HepG2 (cell line): ENCODE data around the gene TMC2.
"Not testable (repeated sequence)": the region's sequence is repeated elsewhere in the genome, so short reads cannot be mapped to it uniquely, and the experiment has no call there.

Source experiments
- ELF4 ChIP-seq: sonication (generic); formaldehyde crosslinking; IDR thresholded peaks from 2 replicates; pipeline ENCODE4 v1.5.0; 2020; ENCODE audit warnings: missing genetic modification reagents, mild to moderate bottlenecking, moderate library complexity, borderline replicate concordance
- TF ChIP-seq, protein P1 (sequence below): sonication (generic); formaldehyde crosslinking; IDR thresholded peaks from 2 replicates; pipeline ENCODE4 v1.5.0; 2020; ENCODE audit warnings: mild to moderate bottlenecking, missing genetic modification reagents, moderate library complexity
- TF ChIP-seq, protein P2 (sequence below): sonication (generic); formaldehyde crosslinking; IDR thresholded peaks from 2 replicates; pipeline ENCODE4 v1.4.0; 2020; ENCODE audit warnings: missing genetic modification reagents
- TF ChIP-seq, protein P3 (sequence below): sonication (generic); formaldehyde crosslinking; IDR thresholded peaks from 2 replicates; pipeline ENCODE4 v1.8.0; 2022; ENCODE audit warnings: mild to moderate bottlenecking, missing genetic modification reagents

DNA sequence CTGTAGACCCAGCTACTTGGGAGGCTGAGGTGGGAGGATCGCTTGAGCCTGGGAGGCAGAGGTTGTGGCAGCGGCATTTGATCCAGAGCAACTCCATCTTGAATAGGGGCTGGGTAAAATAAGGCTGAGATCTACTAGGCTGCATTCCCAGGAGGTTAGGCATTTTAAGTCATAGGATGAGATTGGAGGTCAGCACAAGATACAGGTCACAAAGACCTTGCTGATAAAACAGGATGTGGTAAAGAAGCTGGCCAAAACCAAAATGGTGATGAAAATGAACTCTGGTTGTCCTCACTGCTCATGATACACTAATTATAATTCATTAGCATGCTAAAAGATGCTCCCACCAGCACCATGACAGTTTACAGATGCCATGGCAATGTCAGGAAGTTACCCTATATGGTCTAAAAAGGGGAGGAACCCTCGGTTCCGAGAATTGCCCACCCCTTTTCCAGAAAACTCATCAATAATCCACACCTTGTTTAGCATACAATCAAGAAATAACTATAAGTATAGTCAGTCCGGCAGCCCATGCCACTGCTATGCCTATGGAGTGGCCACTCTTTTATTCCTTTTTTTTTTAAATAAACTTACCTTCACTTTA is 13.4 kb upstream of the TMC2 start:
- TF ChIP-seq, protein P1, sequence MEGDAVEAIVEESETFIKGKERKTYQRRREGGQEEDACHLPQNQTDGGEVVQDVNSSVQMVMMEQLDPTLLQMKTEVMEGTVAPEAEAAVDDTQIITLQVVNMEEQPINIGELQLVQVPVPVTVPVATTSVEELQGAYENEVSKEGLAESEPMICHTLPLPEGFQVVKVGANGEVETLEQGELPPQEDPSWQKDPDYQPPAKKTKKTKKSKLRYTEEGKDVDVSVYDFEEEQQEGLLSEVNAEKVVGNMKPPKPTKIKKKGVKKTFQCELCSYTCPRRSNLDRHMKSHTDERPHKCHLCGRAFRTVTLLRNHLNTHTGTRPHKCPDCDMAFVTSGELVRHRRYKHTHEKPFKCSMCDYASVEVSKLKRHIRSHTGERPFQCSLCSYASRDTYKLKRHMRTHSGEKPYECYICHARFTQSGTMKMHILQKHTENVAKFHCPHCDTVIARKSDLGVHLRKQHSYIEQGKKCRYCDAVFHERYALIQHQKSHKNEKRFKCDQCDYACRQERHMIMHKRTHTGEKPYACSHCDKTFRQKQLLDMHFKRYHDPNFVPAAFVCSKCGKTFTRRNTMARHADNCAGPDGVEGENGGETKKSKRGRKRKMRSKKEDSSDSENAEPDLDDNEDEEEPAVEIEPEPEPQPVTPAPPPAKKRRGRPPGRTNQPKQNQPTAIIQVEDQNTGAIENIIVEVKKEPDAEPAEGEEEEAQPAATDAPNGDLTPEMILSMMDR = not testable (repeated sequence)
- not testable (repeated sequence) for TF ChIP-seq ELF4 (CRISPR knock-in tag)
- TF ChIP-seq, protein P2, sequence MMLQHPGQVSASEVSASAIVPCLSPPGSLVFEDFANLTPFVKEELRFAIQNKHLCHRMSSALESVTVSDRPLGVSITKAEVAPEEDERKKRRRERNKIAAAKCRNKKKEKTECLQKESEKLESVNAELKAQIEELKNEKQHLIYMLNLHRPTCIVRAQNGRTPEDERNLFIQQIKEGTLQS = not testable (repeated sequence)
- TF ChIP-seq, protein P3, sequence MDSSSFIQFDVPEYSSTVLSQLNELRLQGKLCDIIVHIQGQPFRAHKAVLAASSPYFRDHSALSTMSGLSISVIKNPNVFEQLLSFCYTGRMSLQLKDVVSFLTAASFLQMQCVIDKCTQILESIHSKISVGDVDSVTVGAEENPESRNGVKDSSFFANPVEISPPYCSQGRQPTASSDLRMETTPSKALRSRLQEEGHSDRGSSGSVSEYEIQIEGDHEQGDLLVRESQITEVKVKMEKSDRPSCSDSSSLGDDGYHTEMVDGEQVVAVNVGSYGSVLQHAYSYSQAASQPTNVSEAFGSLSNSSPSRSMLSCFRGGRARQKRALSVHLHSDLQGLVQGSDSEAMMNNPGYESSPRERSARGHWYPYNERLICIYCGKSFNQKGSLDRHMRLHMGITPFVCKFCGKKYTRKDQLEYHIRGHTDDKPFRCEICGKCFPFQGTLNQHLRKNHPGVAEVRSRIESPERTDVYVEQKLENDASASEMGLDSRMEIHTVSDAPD (CRISPR knock-in tag) = not testable (repeated sequence)
